Liver (tissue), 3 donors: ENCODE results near the gene LGALS16.

Source experiments
- GABPA ChIP-seq, 2 donors: IDR thresholded peaks in 1 of 2; conservative IDR thresholded peaks in 1 of 2; 2 replicates each; pipeline ENCODE4 v1.6.1; 2016; ENCODE audit warnings: antibody characterized with exemption in 2 of 2, mild to moderate bottlenecking in 1 of 2, moderate library complexity in 1 of 2
- TAF1 ChIP-seq: conservative IDR thresholded peaks from 2 replicates; pipeline ENCODE4 v1.6.1; 2016; ENCODE audit warnings: antibody characterized with exemption, mild to moderate bottlenecking
- TF ChIP-seq, protein P1 (sequence below): fragments of 150-350 bp; IDR thresholded peaks from 2 replicates; pipeline ENCODE4 v1.5.1; 2017; ENCODE audit warnings: improper control_type of control experiment, low read depth, low read length; ENCODE audit not compliant: missing input control
- donor health status: healthy.
- donor health status: healthy.

DNA sequence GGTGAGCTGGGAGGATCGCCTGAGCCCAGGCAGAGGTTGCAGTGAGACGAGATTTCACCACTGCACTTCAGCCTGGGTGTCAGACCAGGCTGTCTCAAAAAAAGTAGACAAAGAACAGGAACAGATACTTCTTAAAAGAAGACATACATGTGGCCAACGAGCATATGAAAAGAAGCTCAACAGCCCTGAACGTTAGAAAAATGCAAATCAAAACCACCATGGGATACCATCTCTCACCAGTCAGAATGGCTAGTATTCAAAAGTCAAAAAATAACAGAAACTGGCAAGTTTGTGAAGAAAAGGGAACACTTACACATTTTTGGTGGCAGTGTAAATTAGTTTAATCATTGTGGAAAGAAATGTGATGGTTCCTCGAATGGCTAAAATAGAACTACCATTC lies 45.6 kb downstream of the LGALS16 start:
- TF ChIP-seq, protein P1, sequence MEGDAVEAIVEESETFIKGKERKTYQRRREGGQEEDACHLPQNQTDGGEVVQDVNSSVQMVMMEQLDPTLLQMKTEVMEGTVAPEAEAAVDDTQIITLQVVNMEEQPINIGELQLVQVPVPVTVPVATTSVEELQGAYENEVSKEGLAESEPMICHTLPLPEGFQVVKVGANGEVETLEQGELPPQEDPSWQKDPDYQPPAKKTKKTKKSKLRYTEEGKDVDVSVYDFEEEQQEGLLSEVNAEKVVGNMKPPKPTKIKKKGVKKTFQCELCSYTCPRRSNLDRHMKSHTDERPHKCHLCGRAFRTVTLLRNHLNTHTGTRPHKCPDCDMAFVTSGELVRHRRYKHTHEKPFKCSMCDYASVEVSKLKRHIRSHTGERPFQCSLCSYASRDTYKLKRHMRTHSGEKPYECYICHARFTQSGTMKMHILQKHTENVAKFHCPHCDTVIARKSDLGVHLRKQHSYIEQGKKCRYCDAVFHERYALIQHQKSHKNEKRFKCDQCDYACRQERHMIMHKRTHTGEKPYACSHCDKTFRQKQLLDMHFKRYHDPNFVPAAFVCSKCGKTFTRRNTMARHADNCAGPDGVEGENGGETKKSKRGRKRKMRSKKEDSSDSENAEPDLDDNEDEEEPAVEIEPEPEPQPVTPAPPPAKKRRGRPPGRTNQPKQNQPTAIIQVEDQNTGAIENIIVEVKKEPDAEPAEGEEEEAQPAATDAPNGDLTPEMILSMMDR, result no peak
- TF ChIP-seq TAF1, result no peak
- TF ChIP-seq GABPA (IDR thresholded peaks at IDR 0.05 in 1 of 2, conservative IDR thresholded peaks at IDR 0.05 in 1 of 2), result no peak
